Measurements from ENCODE around the gene TOX4. TPM values are rescaled to one million over a fixed set of nuclear protein-coding genes. Genes with fewer than 3 reads are reported as not detected.

The TOX4 gene
- total and polyA plus RNA-seq, 2 of the 4 experiments (the other 2 are of a cell fraction), result 26.7 to 56.6 TPM

- H4K8ac ChIP-seq (ENCODE audit: low read depth in 2 of 2, low read length in 2 of 2), result peak within 1 kb of the TSS; percentile 88 to 93
- intact Hi-C loops (cut with micrococcal nuclease), result loop anchor here (1.0 to 5.0 kb wide), 3 partner anchors 10 to 127 kb away; partner anchors contain the start of gene SUPT16H
- H3K18ac ChIP-seq (ENCODE audit: low read depth, low read length), result no peak within 1 kb of the TSS
- POLR2A ChIA-PET (ENCODE audit: unreplicated experiment), result interaction anchor here (0.6 to 1.1 kb wide), 2 partner anchors 11 to 16 kb away, joined by 3 to 4 read pairs; partner anchors contain the start of gene SALL2
- H3K14ac ChIP-seq (replicated peaks; ENCODE audit: low read depth, low read length), result peak within 1 kb of the TSS; percentile 84
- CTCF ChIA-PET, result interaction anchor here (0.5 to 2.4 kb wide), 4 partner anchors 12 to 40 kb away, joined by 4 to 11 read pairs (median 4); partner anchors contain the start of gene SALL2
- H2BK120ac ChIP-seq (ENCODE audit: low read depth, low read length), result no peak within 1 kb of the TSS
- peak within 1 kb of the TSS; percentile 89 for H2AK9ac ChIP-seq (replicated peaks; ENCODE audit: low read depth, low read length, poor library complexity)
- H3K79me1 ChIP-seq (ENCODE audit: low read depth in 1 of 2, low read length in 2 of 2), result peaks cover 10 to 32% of the 10 kb centered on the region in 2 experiments
- peak within 1 kb of the TSS; percentile 86 for H4K5ac ChIP-seq (ENCODE audit: low read depth, low read length)
- peak within 1 kb of the TSS; percentile 94 for H3K4me2 ChIP-seq (ENCODE audit: low read depth, low read length)
- no peaks in the 10 kb centered on the region for H3K9me3 ChIP-seq (ENCODE audit: control insufficient read depth, insufficient read depth, low read length)
- peak within 1 kb of the TSS; percentile 76 for H3K4ac ChIP-seq (ENCODE audit: low read depth, low read length)
- H3K9me1 ChIP-seq (ENCODE audit: insufficient read depth, low read length), result no peaks in the 10 kb centered on the region; the same call in 1 of the 2 replicates
- TSS peak; percentile 36 for BruUV-seq (replicated peaks)
- peak within 1 kb of the TSS; percentile 84 for H4K91ac ChIP-seq (ENCODE audit: insufficient read depth, low read depth, low read length)
- no peak within 1 kb of the TSS for H2BK20ac ChIP-seq (ENCODE audit: low read depth, low read length)
- H3K56ac ChIP-seq (ENCODE audit: extremely low read depth, insufficient read depth, low read length), result peak within 1 kb of the TSS; percentile 81
- H2AK5ac ChIP-seq (ENCODE audit: low read depth, low read length), result peak within 1 kb of the TSS; percentile 84
- H3K4me1 ChIP-seq (ENCODE audit: control insufficient read depth, insufficient read depth, low read length), result no peaks in the 10 kb centered on the region
- H3K23ac ChIP-seq (ENCODE audit: low read depth, low read length), result peak within 1 kb of the TSS; percentile 82
- dilution Hi-C loops (cut with HindIII; ENCODE audit: low sequenced_read_pairs, unreplicated experiment), result no loop called here
- H4K20me1 ChIP-seq (ENCODE audit: insufficient read depth, low read length), result no peaks in the 10 kb centered on the region
- no peak within 1 kb of the TSS for H2BK15ac ChIP-seq (ENCODE audit: low read depth, low read length)
- in situ Hi-C loops (cut with MboI; ENCODE audit: low sequenced_read_pairs), result no loop called here
- H3K36me3 ChIP-seq (ENCODE audit: control insufficient read depth, insufficient read depth, low read length), result peaks cover 3% of the 10 kb centered on the region
- H3K4me3 ChIP-seq (ENCODE audit: insufficient read depth, low read depth, low read length), result peak within 1 kb of the TSS; percentile 68
- DNase-seq, result peak; percentile 99
- H2BK5ac ChIP-seq (ENCODE audit: low read depth, low read length, poor library complexity, severe bottlenecking), result peak within 1 kb of the TSS; percentile 64
- no peaks in the 10 kb centered on the region for H3K27me3 ChIP-seq (ENCODE audit: control insufficient read depth, insufficient read depth, low read length)
- peak within 1 kb of the TSS; percentile 77 for H3K9ac ChIP-seq (ENCODE audit: low read depth, low read length)
- peak; percentile 99 for ATAC-seq (ENCODE audit: low read depth)
- WGBS, 2 experiments (ENCODE audit: extremely low coverage in 2 of 2, insufficient read length in 1 of 2), result 1% methylated on average over 23 of the region's 53 CpGs; no CpG with 5 or more reads in 1 of the 2 experiments
- peak within 1 kb of the TSS; percentile 92 for H2AFZ ChIP-seq (replicated peaks; ENCODE audit: low read length, poor library complexity)
- H3K27ac ChIP-seq (ENCODE audit: insufficient read depth, low read length), result peak within 1 kb of the TSS; percentile 76
- TF ChIP-seq CEBPB (IDR thresholded peaks at IDR 0.05; ENCODE audit: low read depth, low read length) (0 out of 2 replicates have a peak, but pooled peaks have one; percentile 4), RAD21 (IDR thresholded peaks at IDR 0.05; ENCODE audit: low read length) (no peak), USF2 (IDR thresholded peaks at IDR 0.05; ENCODE audit: low read depth, low read length) (peak; percentile 40), BHLHE40 (IDR thresholded peaks at IDR 0.05; ENCODE audit: low read depth, low read length) (no peak), MAFK (IDR thresholded peaks at IDR 0.05; ENCODE audit: low read depth, low read length) (peak; percentile 39; the same call in 1 of the 2 replicates), CHD1 (IDR thresholded peaks at IDR 0.05; ENCODE audit: low read depth, low read length) (no peak), RFX5 (IDR thresholded peaks at IDR 0.05; ENCODE audit: low read depth, low read length) (no peak), MAZ (IDR thresholded peaks at IDR 0.05; ENCODE audit: borderline replicate concordance, low read depth, low read length) (peak; percentile 10; the same call in 1 of the 2 replicates), FOS (IDR thresholded peaks at IDR 0.05; ENCODE audit: low read depth, low read length) (no peak; the same call in 1 of the 2 replicates), ELK1 (IDR thresholded peaks at IDR 0.05; ENCODE audit: borderline replicate concordance, low read depth, low read length) (no peak), MXI1 (IDR thresholded peaks at IDR 0.05; ENCODE audit: borderline replicate concordance, low read depth, low read length) (peak; percentile 99), POLR2A (IDR thresholded peaks at IDR 0.05; ENCODE audit: low read depth, low read length) (peak; percentile 71; the same call in 1 of the 2 replicates)
- TF ChIP-seq, protein P1, sequence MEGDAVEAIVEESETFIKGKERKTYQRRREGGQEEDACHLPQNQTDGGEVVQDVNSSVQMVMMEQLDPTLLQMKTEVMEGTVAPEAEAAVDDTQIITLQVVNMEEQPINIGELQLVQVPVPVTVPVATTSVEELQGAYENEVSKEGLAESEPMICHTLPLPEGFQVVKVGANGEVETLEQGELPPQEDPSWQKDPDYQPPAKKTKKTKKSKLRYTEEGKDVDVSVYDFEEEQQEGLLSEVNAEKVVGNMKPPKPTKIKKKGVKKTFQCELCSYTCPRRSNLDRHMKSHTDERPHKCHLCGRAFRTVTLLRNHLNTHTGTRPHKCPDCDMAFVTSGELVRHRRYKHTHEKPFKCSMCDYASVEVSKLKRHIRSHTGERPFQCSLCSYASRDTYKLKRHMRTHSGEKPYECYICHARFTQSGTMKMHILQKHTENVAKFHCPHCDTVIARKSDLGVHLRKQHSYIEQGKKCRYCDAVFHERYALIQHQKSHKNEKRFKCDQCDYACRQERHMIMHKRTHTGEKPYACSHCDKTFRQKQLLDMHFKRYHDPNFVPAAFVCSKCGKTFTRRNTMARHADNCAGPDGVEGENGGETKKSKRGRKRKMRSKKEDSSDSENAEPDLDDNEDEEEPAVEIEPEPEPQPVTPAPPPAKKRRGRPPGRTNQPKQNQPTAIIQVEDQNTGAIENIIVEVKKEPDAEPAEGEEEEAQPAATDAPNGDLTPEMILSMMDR (conservative IDR thresholded peaks at IDR 0.05; ENCODE audit: low read depth, low read length), result no peak
These were observed 34.0 kb downstream of the TOX4 start, which contains the start of gene METTL3 for GRCh38 chr14:21510735-21511657. Gene METTL3 (minus strand): TSS chr14:21511340. CDS start chr14:21511223, 117 bp downstream.

Measured in IMR-90 (cell line).